Midbrain (tissue), 1 donor: ENCODE results near the gene RBL2.
"Not testable (repeated sequence)": the region's sequence is repeated elsewhere in the genome, so short reads cannot be mapped to it uniquely, and the experiment has no call there.

ENCODE experiments used
- DNase-seq: peaks from one replicate; lab custom pipeline; 2025; lab: John Stamatoyannopoulos, UW

Gene RBL2

GRCh38 chr16:53434377-53435065, at the start of gene RBL2:
RBL2 (plus strand) TSS chr16:53434471; CDS start chr16:53434557, 86 bp downstream.
- peak; percentile 84 for DNase-seq

- DNase-seq, result not testable (repeated sequence)
These were observed 49.7 kb upstream of the RBL2 start for GRCh38 chr16:53384610-53385009.

- DNase-seq, result no peak
These were observed 29.3 kb upstream of the RBL2 start for GRCh38 chr16:53404959-53405358.

GRCh38 chr16:53412549-53412948, 21.7 kb upstream of the RBL2 start:
- no peak for DNase-seq

- DNase-seq, result no peak
These were observed 20.4 kb upstream of the RBL2 start for GRCh38 chr16:53413864-53414263.

GRCh38 chr16:53414381-53414780, 19.9 kb upstream of the RBL2 start:
- DNase-seq, result no peak

GRCh38 chr16:53415504-53415903, 18.8 kb upstream of the RBL2 start:
- no peak for DNase-seq

- no peak for DNase-seq
These were observed 17.3 kb upstream of the RBL2 start for GRCh38 chr16:53417011-53417410.

GRCh38 chr16:53417976-53418375, 16.3 kb upstream of the RBL2 start:
- no peak for DNase-seq

- not testable (repeated sequence) for DNase-seq
These were observed 14.9 kb upstream of the RBL2 start for GRCh38 chr16:53419383-53419709.

GRCh38 chr16:53421248-53421647, 13.0 kb upstream of the RBL2 start:
- DNase-seq, result no peak

- not testable (repeated sequence) for DNase-seq
These were observed 10.3 kb upstream of the RBL2 start for GRCh38 chr16:53423968-53424367.

- DNase-seq, result no peak
These were observed 5.6 kb upstream of the RBL2 start for GRCh38 chr16:53428681-53429080.

- DNase-seq, result no peak
These were observed 4.9 kb upstream of the RBL2 start for GRCh38 chr16:53429221-53429943.

GRCh38 chr16:53430363-53430762, 3.9 kb upstream of the RBL2 start:
- no peak for DNase-seq

- no peak for DNase-seq
These were observed 762 bp upstream of the RBL2 start for GRCh38 chr16:53433509-53433908.

GRCh38 chr16:53433930-53434376, 318 bp upstream of the RBL2 start:
- no peak for DNase-seq

GRCh38 chr16:53435066-53435688, 906 bp downstream of the RBL2 start:
- peak; percentile 87 for DNase-seq

- no peak for DNase-seq
These were observed 5.9 kb downstream of the RBL2 start for GRCh38 chr16:53440125-53440524.

- no peak for DNase-seq
These were observed 11.3 kb downstream of the RBL2 start for GRCh38 chr16:53445534-53445933.

- DNase-seq, result no peak
These were observed 11.8 kb downstream of the RBL2 start for GRCh38 chr16:53446090-53446489.

GRCh38 chr16:53449816-53450517, 15.7 kb downstream of the RBL2 start:
- no peak for DNase-seq

- no peak for DNase-seq
These were observed 19.7 kb downstream of the RBL2 start for GRCh38 chr16:53453928-53454327.
